Measurements from ENCODE around the gene PIEZO1. TPM values are rescaled to one million over a fixed set of nuclear protein-coding genes. Genes with fewer than 3 reads are reported as not detected.

The PIEZO1 gene
- total RNA-seq, 1 donor from 2014 or later = 247 TPM

DNA sequence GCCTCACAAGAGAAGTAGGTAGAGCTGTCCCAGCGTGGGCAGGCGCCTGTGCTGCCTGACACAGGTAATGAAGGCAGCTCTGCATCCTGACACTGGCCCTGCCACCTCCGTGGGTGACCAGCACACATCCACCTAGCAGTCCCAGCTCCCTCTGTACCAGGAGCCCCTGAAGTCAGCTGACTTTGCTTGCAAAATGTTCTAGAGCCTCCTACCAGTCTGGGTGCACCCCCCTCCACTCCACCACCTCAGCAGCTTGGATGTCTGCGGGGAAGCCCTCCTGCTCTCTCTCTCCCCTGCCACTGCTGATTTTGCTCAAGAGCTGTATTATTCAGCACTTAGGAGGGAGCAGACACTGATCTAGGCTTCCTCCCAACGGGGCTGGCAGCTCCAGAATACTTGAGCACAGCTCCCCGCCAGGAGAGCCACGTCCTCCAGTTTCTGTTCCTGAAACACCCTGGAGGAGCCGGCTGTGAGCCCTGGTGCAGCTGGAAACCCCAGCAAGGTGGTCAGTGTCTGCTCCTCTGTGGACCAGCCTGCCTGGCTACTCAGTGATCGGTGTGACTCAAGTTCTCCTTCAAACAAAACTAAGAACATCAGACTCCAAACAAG lies 79.8 kb downstream of the PIEZO1 start:
- H3K9me3 Mint-ChIP-seq (ENCODE audit: unreplicated experiment) = no peaks in the 10 kb centered on the region
- TF ChIP-seq, protein P1, sequence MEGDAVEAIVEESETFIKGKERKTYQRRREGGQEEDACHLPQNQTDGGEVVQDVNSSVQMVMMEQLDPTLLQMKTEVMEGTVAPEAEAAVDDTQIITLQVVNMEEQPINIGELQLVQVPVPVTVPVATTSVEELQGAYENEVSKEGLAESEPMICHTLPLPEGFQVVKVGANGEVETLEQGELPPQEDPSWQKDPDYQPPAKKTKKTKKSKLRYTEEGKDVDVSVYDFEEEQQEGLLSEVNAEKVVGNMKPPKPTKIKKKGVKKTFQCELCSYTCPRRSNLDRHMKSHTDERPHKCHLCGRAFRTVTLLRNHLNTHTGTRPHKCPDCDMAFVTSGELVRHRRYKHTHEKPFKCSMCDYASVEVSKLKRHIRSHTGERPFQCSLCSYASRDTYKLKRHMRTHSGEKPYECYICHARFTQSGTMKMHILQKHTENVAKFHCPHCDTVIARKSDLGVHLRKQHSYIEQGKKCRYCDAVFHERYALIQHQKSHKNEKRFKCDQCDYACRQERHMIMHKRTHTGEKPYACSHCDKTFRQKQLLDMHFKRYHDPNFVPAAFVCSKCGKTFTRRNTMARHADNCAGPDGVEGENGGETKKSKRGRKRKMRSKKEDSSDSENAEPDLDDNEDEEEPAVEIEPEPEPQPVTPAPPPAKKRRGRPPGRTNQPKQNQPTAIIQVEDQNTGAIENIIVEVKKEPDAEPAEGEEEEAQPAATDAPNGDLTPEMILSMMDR (IDR thresholded peaks at IDR 0.05; ENCODE audit: insufficient read depth, low read depth, low read length) = no peak
- no peak for TF ChIP-seq EZH2 (IDR thresholded peaks at IDR 0.05; ENCODE audit: insufficient read depth, low read length)
- Histone ChIP-seq H3K4me1 (ENCODE audit: insufficient read depth, low read length) (peaks cover 38% of the 10 kb centered on the region), H3K79me2 (ENCODE audit: insufficient read depth, low read length) (peaks cover 88% of the 10 kb centered on the region), H2AFZ (ENCODE audit: low read depth, low read length) (peak overlapping the region; percentile 9), H3K27me3 (ENCODE audit: insufficient read depth, low read length) (no peaks in the 10 kb centered on the region), H4K20me1 (ENCODE audit: insufficient read depth, low read length) (peaks cover 49% of the 10 kb centered on the region), H3K27ac (ENCODE audit: low read depth, low read length) (peak overlapping the region; percentile 14), H3K9ac (ENCODE audit: low read length) (peak overlapping the region; percentile 89), H3K4me3 (ENCODE audit: insufficient read depth, low read depth, low read length) (peak overlapping the region; percentile 88), H3K36me3 (ENCODE audit: insufficient read depth, low read length) (peaks cover 3% of the 10 kb centered on the region), H3K4me2 (ENCODE audit: low read length) (peak overlapping the region; percentile 96), H3K9me3 (ENCODE audit: insufficient read depth, low read depth, low read length) (no peaks in the 10 kb centered on the region)
- peaks cover 16% of the 10 kb centered on the region for H3K4me1 Mint-ChIP-seq (ENCODE audit: low read depth, unreplicated experiment)
- H3K27me3 Mint-ChIP-seq (ENCODE audit: low read depth, unreplicated experiment) = no peaks in the 10 kb centered on the region
- peak overlapping the region; percentile 92 for H3K4me3 Mint-ChIP-seq (ENCODE audit: unreplicated experiment)
- no peak for FAIRE-seq
- H3K27ac Mint-ChIP-seq (ENCODE audit: unreplicated experiment) = peak overlapping the region; percentile 83
- peak; percentile 26 for DNase-seq (ENCODE audit: low read depth)
- no peaks in the 10 kb centered on the region for H3K36me3 Mint-ChIP-seq (ENCODE audit: low read depth, unreplicated experiment)

- no peak overlapping the region for H3K27ac Mint-ChIP-seq (ENCODE audit: unreplicated experiment)
- peaks cover 5% of the 10 kb centered on the region for H3K36me3 Mint-ChIP-seq (ENCODE audit: low read depth, unreplicated experiment)
- no peak for FAIRE-seq
- TF ChIP-seq EZH2 (IDR thresholded peaks at IDR 0.05; ENCODE audit: insufficient read depth, low read length) = no peak
- TF ChIP-seq, protein P1 (IDR thresholded peaks at IDR 0.05; ENCODE audit: insufficient read depth, low read depth, low read length) = no peak
- H3K4me2 ChIP-seq (ENCODE audit: low read length) = peak overlapping the region; percentile 44
- peaks cover 17% of the 10 kb centered on the region for H3K4me1 Mint-ChIP-seq (ENCODE audit: low read depth, unreplicated experiment)
- peaks cover 75% of the 10 kb centered on the region for H3K79me2 ChIP-seq (ENCODE audit: insufficient read depth, low read length)
- peaks cover 35% of the 10 kb centered on the region for H4K20me1 ChIP-seq (ENCODE audit: insufficient read depth, low read length)
- no peak overlapping the region for H3K4me3 ChIP-seq (ENCODE audit: insufficient read depth, low read depth, low read length)
- H3K9me3 ChIP-seq (ENCODE audit: insufficient read depth, low read depth, low read length) = no peaks in the 10 kb centered on the region
- no peak overlapping the region for H3K27ac ChIP-seq (ENCODE audit: low read depth, low read length)
- no peak overlapping the region for H3K9ac ChIP-seq (ENCODE audit: low read length)
- peaks cover 38% of the 10 kb centered on the region for H3K4me1 ChIP-seq (ENCODE audit: insufficient read depth, low read length)
- no peaks in the 10 kb centered on the region for H3K27me3 Mint-ChIP-seq (ENCODE audit: low read depth, unreplicated experiment)
- no peaks in the 10 kb centered on the region for H3K27me3 ChIP-seq (ENCODE audit: insufficient read depth, low read length)
- H3K36me3 ChIP-seq (ENCODE audit: insufficient read depth, low read length) = peaks cover 3% of the 10 kb centered on the region
- DNase-seq (ENCODE audit: low read depth) = no peak
- no peaks in the 10 kb centered on the region for H3K9me3 Mint-ChIP-seq (ENCODE audit: unreplicated experiment)
- no peak overlapping the region for H2AFZ ChIP-seq (ENCODE audit: low read depth, low read length)
- H3K4me3 Mint-ChIP-seq (ENCODE audit: unreplicated experiment) = peak overlapping the region; percentile 36
Measured at GRCh38 chr16:88703486-88704309, 81.3 kb downstream of the PIEZO1 start.

All from astrocyte (in vitro differentiated cells and primary cell).